GM12865 (cell line): ENCODE data around the gene MAD1L1.
"Not testable (repeated sequence)": the region's sequence is repeated elsewhere in the genome, so short reads cannot be mapped to it uniquely, and the experiment has no call there.

ENCODE experiments used
- DNase-seq: peaks from one replicate; pipeline ENCODE4 v3.0.0; 2010; ENCODE audit warnings: low read depth
- H3K4me3 ChIP-seq: 2 replicates; pipeline ENCODE4 v1.5.1; 2011; ENCODE audit warnings: mild to moderate bottlenecking, low read depth, low read length, control low read depth
- TF ChIP-seq, protein P1 (sequence below): IDR thresholded peaks from 2 replicates; pipeline ENCODE4 v1.5.1; 2011; ENCODE audit warnings: low read length, control low read depth, low read depth, inconsistent platforms; ENCODE audit not compliant: insufficient read depth; ENCODE audit errors: missing control alignments

Gene MAD1L1

DNA sequence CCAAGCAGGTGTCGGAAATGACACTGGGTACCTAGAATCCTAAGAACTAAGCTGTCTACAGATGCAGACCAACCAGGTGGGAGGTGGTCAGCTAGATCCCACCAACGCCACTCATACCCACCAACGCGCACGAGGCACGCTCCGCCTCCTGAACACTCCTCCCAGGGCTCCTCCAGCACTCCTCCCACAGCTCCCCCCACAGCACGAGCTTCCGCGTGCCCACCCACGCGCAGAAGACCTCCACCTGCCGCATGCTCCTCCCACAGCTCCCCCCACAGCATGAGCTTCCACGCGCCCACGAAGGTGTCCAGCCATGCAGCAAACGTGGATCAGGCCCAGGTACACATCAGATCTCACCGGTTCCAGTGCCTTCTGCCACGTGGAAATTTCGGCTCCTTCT, 196.0 kb downstream of the MAD1L1 start:
- no peak for DNase-seq
- no peak overlapping the region for H3K4me3 ChIP-seq
- TF ChIP-seq, protein P1, sequence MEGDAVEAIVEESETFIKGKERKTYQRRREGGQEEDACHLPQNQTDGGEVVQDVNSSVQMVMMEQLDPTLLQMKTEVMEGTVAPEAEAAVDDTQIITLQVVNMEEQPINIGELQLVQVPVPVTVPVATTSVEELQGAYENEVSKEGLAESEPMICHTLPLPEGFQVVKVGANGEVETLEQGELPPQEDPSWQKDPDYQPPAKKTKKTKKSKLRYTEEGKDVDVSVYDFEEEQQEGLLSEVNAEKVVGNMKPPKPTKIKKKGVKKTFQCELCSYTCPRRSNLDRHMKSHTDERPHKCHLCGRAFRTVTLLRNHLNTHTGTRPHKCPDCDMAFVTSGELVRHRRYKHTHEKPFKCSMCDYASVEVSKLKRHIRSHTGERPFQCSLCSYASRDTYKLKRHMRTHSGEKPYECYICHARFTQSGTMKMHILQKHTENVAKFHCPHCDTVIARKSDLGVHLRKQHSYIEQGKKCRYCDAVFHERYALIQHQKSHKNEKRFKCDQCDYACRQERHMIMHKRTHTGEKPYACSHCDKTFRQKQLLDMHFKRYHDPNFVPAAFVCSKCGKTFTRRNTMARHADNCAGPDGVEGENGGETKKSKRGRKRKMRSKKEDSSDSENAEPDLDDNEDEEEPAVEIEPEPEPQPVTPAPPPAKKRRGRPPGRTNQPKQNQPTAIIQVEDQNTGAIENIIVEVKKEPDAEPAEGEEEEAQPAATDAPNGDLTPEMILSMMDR, result no peak

DNA sequence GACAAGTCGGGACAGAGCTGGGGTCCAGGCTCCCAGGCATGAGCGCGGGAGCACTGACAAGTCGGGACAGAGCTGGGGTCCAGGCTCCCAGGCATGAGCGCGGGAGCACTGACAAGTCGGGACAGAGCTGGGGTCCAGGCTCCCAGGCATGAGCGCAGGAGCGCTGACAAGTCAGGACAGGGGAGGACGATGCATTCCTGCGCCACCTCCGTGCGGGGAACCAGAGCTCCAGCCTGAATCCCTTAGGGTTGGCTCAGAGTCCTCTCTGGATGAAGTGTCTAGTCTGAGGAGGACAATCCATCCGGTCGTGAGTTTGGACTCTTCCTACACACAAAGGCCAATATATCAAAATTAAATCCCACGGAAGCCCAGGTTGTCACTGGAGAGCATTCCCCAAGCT, 196.5 kb downstream of the MAD1L1 start:
- not testable (repeated sequence) for H3K4me3 ChIP-seq

DNA sequence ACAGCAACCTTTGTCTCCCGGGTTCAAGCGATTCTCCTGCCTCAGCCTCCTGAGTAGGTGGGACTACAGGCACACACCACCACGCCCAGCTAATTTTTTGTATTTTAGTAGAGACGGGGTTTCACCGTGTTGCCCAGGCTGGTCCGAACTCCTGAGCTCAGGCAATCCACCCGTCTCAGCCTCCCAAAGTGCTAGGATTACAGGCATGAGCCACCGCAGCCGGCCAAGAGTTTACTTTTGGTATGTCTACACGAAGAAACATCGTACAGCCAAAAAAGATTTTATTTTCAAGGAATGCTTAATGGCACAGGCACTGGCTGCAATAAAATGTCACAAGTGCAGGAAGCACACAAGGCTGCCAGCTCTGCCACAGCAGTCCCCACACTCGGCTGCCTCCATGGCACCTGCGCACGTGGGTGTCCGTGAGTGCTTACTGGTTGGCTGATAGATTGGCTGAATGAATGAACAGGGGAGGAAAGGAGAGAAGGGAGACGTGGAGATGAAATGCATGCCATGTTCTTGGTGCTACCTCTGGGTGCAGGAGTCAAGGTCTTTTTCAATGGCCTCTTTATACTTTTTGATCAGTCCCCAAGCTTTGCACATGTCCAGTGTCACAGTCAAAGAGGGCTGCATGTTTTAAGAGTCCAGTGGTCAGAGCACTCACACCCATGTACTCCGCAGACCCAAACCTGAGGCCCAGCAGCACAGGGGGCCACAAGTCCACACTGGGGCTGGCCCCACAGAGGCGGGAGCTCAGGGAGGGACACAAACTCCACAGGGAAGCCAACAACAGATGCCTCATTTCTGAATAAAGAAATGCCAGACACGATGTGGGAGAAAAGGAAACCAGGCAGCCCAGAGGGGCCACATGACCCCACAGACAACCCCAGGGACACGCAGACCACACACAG, 198.2 kb downstream of the MAD1L1 start:
- TF ChIP-seq, protein P1, result no peak

More for the DNA sequence above, 196.5 kb downstream of the MAD1L1 start:
- DNase-seq, result not testable (repeated sequence)

DNA sequence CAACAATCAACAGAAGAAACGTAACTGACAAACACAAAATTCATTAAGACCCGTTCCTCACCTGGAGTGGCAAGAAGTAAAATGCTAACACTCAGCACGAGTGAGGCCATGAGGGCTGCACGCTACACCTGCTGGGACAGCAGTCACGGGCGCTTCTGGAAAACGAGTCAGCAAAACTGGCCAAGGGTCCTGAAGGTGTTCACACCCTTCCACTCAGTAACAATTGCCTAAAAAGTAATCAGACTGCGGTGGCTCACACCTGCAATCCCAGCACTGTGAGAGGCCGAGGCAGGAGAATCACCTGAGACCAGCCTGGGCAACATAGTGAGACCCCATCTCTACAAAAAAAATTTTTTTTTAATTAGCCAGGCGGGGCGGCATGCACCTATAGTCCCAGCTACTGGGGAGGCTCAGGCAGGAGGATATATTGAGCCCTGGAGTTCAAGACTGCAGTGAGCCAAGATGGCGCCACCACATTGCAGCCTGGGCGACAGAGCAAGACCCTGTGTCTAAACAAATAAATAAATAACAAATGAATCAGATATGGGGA, 199.1 kb downstream of the MAD1L1 start:
- DNase-seq, result no peak
- TF ChIP-seq, protein P1, result no peak
- H3K4me3 ChIP-seq, result no peak overlapping the region

More for the DNA sequence above, 198.2 kb downstream of the MAD1L1 start:
- H3K4me3 ChIP-seq, result no peak overlapping the region
- DNase-seq, result no peak

DNA sequence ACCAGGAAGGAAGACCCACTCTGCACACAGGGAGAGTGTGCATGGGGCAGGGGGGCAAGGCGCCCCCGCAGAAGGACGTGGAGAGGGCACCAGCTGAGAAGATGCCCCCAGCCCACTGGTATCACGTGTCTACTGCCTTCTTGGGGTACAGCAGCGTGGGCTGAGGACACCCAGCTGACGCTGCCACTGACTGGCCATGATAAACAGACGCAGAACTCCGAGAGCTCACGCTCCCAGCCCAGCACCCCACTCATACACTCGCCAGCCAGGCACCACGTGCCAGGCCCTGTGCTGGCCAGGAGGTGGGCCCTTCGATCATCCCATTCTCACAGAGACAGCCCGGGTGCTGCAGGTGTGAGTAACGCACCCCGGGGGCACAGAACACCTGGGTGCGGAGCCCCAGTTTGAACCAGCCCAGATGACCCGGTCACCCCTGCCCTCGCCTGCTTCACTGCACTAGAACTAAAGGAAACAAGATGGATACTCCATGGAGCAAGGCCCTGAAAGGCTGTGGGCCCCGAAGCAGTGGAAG, 199.8 kb downstream of the MAD1L1 start:
- DNase-seq, result no peak
- TF ChIP-seq, protein P1, result no peak
- H3K4me3 ChIP-seq, result no peak overlapping the region

GRCh38 chr7:2032030-2032875, 200.5 kb downstream of the MAD1L1 start:
- TF ChIP-seq, protein P1, result no peak
- no peak overlapping the region for H3K4me3 ChIP-seq
- DNase-seq, result no peak

GRCh38 chr7:2031451-2031845, 201.3 kb downstream of the MAD1L1 start:
- H3K4me3 ChIP-seq, result no peak overlapping the region
- TF ChIP-seq, protein P1, result no peak
- DNase-seq, result no peak
